Neural cell (in vitro differentiated cells): ENCODE data around the gene MID1.

Experiments used
- CTCF ChIP-seq: fragments of 450-650 bp; IDR thresholded peaks from 2 replicates; pipeline ENCODE4 v1.5.1; 2014; ENCODE audit warnings: antibody characterized with exemption, mild to moderate bottlenecking, moderate library complexity; ENCODE audit not compliant: poor library complexity, severe bottlenecking
- EP300 ChIP-seq: fragments of 450-650 bp; conservative IDR thresholded peaks from 2 replicates; pipeline ENCODE4 v1.6.1; 2014; ENCODE audit warnings: antibody characterized with exemption, mild to moderate bottlenecking, moderate library complexity; ENCODE audit not compliant: poor library complexity, severe bottlenecking
- POLR2AphosphoS5 ChIP-seq: IDR thresholded peaks from 2 replicates; pipeline ENCODE4 v1.6.1; 2012

- TF ChIP-seq CTCF (no peak), EP300 (no peak), POLR2AphosphoS5 (no peak)
Observed at GRCh38 chrX:10512741-10513140, 107.6 kb downstream of the MID1 start.
